Choroid plexus epithelial cell (primary cell): ENCODE data around the gene SMG1.
"Not testable (repeated sequence)": the region's sequence is repeated elsewhere in the genome, so short reads cannot be mapped to it uniquely, and the experiment has no call there.

Source experiments
- DNase-seq: peaks from one replicate; pipeline ENCODE4 v3.0.0-alpha.2; 2010; ENCODE audit warnings: low read depth
- H3K4me3 ChIP-seq: 2 replicates; pipeline ENCODE4 v1.5.1; 2011; ENCODE audit warnings: low read depth, mild to moderate bottlenecking, control low read depth, low read length, moderate library complexity
- CTCF ChIP-seq: conservative IDR thresholded peaks from 2 replicates; pipeline ENCODE4 v1.5.1; 2011; ENCODE audit warnings: low read depth, mild to moderate bottlenecking, control low read depth, inconsistent platforms, low read length, moderate library complexity

SMG1 gene

GRCh38 chr16:18958621-18959029 is 32.4 kb upstream of the SMG1 start:
- TF ChIP-seq CTCF, result no peak
- DNase-seq, result no peak
- H3K4me3 ChIP-seq, result no peak overlapping the region

- not testable (repeated sequence) for H3K4me3 ChIP-seq, DNase-seq
Observed at GRCh38 chr16:18956658-18957241, 30.5 kb upstream of the SMG1 start.

GRCh38 chr16:18955874-18956580 is 29.8 kb upstream of the SMG1 start:
- H3K4me3 ChIP-seq, DNase-seq: not testable (repeated sequence)

GRCh38 chr16:18953547-18953946 is 27.3 kb upstream of the SMG1 start:
- no peak for DNase-seq
- no peak for TF ChIP-seq CTCF

GRCh38 chr16:18950469-18951185 is 24.4 kb upstream of the SMG1 start:
- no peak for TF ChIP-seq CTCF
- DNase-seq, result peak; percentile 7
- no peak overlapping the region for H3K4me3 ChIP-seq

More at GRCh38 chr16:18953547-18953946, 27.3 kb upstream of the SMG1 start:
- no peak overlapping the region for H3K4me3 ChIP-seq

GRCh38 chr16:18948372-18949020 is 22.3 kb upstream of the SMG1 start:
- TF ChIP-seq CTCF, result no peak
- no peak for DNase-seq
- H3K4me3 ChIP-seq, result no peak overlapping the region

GRCh38 chr16:18945233-18945632 is 19.0 kb upstream of the SMG1 start:
- no peak overlapping the region for H3K4me3 ChIP-seq
- DNase-seq, result no peak
- TF ChIP-seq CTCF, result no peak
